ENCODE measurements around the gene PRUNE2.

DNA sequence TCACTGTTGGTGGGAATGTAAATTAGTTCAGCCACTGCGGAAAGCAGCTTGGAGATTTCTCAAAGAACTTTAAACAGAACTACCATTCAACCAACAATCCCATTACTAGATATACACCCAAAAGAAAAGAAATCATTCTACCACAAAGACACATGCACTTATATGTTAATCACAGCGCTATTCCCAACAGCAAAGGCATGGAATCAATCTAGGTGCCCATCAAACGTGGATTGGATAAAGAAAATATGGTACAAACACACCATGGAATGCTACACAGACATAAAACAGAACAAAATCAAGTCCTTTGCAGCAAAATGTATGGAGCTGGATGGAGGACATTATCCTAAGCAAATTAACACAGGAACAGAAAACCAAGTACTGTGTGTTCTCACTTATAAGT lies 42.1 kb downstream of the PRUNE2 start:
- TF ChIP-seq POLR2A (IDR thresholded peaks at IDR 0.05): no peak
- TF ChIP-seq, protein P1, sequence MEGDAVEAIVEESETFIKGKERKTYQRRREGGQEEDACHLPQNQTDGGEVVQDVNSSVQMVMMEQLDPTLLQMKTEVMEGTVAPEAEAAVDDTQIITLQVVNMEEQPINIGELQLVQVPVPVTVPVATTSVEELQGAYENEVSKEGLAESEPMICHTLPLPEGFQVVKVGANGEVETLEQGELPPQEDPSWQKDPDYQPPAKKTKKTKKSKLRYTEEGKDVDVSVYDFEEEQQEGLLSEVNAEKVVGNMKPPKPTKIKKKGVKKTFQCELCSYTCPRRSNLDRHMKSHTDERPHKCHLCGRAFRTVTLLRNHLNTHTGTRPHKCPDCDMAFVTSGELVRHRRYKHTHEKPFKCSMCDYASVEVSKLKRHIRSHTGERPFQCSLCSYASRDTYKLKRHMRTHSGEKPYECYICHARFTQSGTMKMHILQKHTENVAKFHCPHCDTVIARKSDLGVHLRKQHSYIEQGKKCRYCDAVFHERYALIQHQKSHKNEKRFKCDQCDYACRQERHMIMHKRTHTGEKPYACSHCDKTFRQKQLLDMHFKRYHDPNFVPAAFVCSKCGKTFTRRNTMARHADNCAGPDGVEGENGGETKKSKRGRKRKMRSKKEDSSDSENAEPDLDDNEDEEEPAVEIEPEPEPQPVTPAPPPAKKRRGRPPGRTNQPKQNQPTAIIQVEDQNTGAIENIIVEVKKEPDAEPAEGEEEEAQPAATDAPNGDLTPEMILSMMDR (IDR thresholded peaks at IDR 0.05): no peak

Measured in lower leg skin (tissue), 3 donors.